Activated naive CD8-positive, alpha-beta T cell treated with anti-CD3 and anti-CD28 coated beads, Interleukin-2, amount 50 U/mL, for 24 hours (primary cell): Measurements from ENCODE around the gene LRRC8C.

Experiments
- ATAC-seq: fragments of 150-1000 bp; cut with Tn5 transposase; one replicate; pipeline ENCODE4 v1.10.0; 2021
- DNase-seq: peaks from one replicate; pipeline ENCODE4 v3.0.0; 2021
- H3K27ac Mint-ChIP-seq: one replicate; pipeline ENCODE4 v1.8.0; 2021; ENCODE audit warnings: mild to moderate bottlenecking, mixed read lengths
- H3K27me3 Mint-ChIP-seq: one replicate; pipeline ENCODE4 v1.8.0; 2021; ENCODE audit warnings: mixed read lengths
- H3K36me3 Mint-ChIP-seq: one replicate; pipeline ENCODE4 v1.8.0; 2021; ENCODE audit warnings: low read depth, mixed read lengths
- H3K4me1 Mint-ChIP-seq: one replicate; pipeline ENCODE4 v1.8.0; 2021; ENCODE audit warnings: mixed read lengths
- H3K4me3 Mint-ChIP-seq: one replicate; pipeline ENCODE4 v1.8.0; 2021; ENCODE audit warnings: mild to moderate bottlenecking, moderate library complexity, mixed read lengths
- H3K9me3 Mint-ChIP-seq: one replicate; pipeline ENCODE4 v1.8.0; 2021; ENCODE audit warnings: mixed read lengths

Gene LRRC8C

GRCh38 chr1:89666640-89667039 lies 33.7 kb downstream of the LRRC8C start:
- no peaks in the 10 kb centered on the region for H3K27me3 Mint-ChIP-seq
- ATAC-seq (no peak), DNase-seq (no peak)
- H3K27ac Mint-ChIP-seq = peak overlapping the region; percentile 33
- H3K36me3 Mint-ChIP-seq = peaks cover 47% of the 10 kb centered on the region
- peaks cover 91% of the 10 kb centered on the region for H3K4me1 Mint-ChIP-seq
- peaks cover 11% of the 10 kb centered on the region for H3K9me3 Mint-ChIP-seq
- no peak overlapping the region for H3K4me3 Mint-ChIP-seq

GRCh38 chr1:89667691-89668090 lies 34.8 kb downstream of the LRRC8C start:
- Mint-ChIP-seq H3K27me3 (no peaks in the 10 kb centered on the region), H3K4me3 (no peak overlapping the region), H3K4me1 (peaks cover 93% of the 10 kb centered on the region), H3K9me3 (peaks cover 3% of the 10 kb centered on the region), H3K36me3 (peaks cover 44% of the 10 kb centered on the region), H3K27ac (peak overlapping the region; percentile 33)
- ATAC-seq = no peak
- DNase-seq = no peak

- no peak overlapping the region for H3K4me3 Mint-ChIP-seq
- DNase-seq (no peak), ATAC-seq (no peak)
- peaks cover 44% of the 10 kb centered on the region for H3K36me3 Mint-ChIP-seq
- no peaks in the 10 kb centered on the region for H3K9me3 Mint-ChIP-seq
- H3K27me3 Mint-ChIP-seq = no peaks in the 10 kb centered on the region
- peaks cover 95% of the 10 kb centered on the region for H3K4me1 Mint-ChIP-seq
- H3K27ac Mint-ChIP-seq = peak overlapping the region; percentile 78
These were observed 36.0 kb downstream of the LRRC8C start for GRCh38 chr1:89668961-89669360.

GRCh38 chr1:89669441-89669840 lies 36.5 kb downstream of the LRRC8C start:
- Mint-ChIP-seq H3K9me3 (no peaks in the 10 kb centered on the region), H3K36me3 (peaks cover 44% of the 10 kb centered on the region), H3K27ac (peak overlapping the region; percentile 78), H3K4me1 (peaks cover 95% of the 10 kb centered on the region), H3K27me3 (no peaks in the 10 kb centered on the region), H3K4me3 (peak overlapping the region; percentile 7)
- ATAC-seq (no peak), DNase-seq (no peak)

GRCh38 chr1:89670163-89670562 lies 37.2 kb downstream of the LRRC8C start:
- Mint-ChIP-seq H3K4me1 (peaks cover 95% of the 10 kb centered on the region), H3K36me3 (peaks cover 45% of the 10 kb centered on the region), H3K27ac (peak overlapping the region; percentile 78), H3K27me3 (no peaks in the 10 kb centered on the region), H3K9me3 (no peaks in the 10 kb centered on the region), H3K4me3 (peak overlapping the region; percentile 54)
- ATAC-seq (peak; percentile 64), DNase-seq (no peak)

- Mint-ChIP-seq H3K4me3 (no peak overlapping the region), H3K9me3 (no peaks in the 10 kb centered on the region), H3K4me1 (peaks cover 98% of the 10 kb centered on the region), H3K36me3 (peaks cover 48% of the 10 kb centered on the region), H3K27ac (peak overlapping the region; percentile 78), H3K27me3 (no peaks in the 10 kb centered on the region)
- DNase-seq (no peak), ATAC-seq (no peak)
These were observed 37.8 kb downstream of the LRRC8C start for GRCh38 chr1:89670711-89671110.

GRCh38 chr1:89671775-89672488 lies 39.0 kb downstream of the LRRC8C start:
- DNase-seq = no peak
- peak; percentile 72 for ATAC-seq
- H3K27ac Mint-ChIP-seq = peak overlapping the region; percentile 78
- peaks cover 46% of the 10 kb centered on the region for H3K36me3 Mint-ChIP-seq
- no peak overlapping the region for H3K4me3 Mint-ChIP-seq
- H3K9me3 Mint-ChIP-seq = no peaks in the 10 kb centered on the region
- H3K4me1 Mint-ChIP-seq = peaks cover 97% of the 10 kb centered on the region
- no peaks in the 10 kb centered on the region for H3K27me3 Mint-ChIP-seq

- H3K36me3 Mint-ChIP-seq = peaks cover 52% of the 10 kb centered on the region
- no peak for DNase-seq
- H3K27ac Mint-ChIP-seq = peak overlapping the region; percentile 78
- peaks cover 97% of the 10 kb centered on the region for H3K4me1 Mint-ChIP-seq
- no peak overlapping the region for H3K4me3 Mint-ChIP-seq
- H3K9me3 Mint-ChIP-seq = no peaks in the 10 kb centered on the region
- H3K27me3 Mint-ChIP-seq = no peaks in the 10 kb centered on the region
- no peak for ATAC-seq
These were observed 39.7 kb downstream of the LRRC8C start for GRCh38 chr1:89672489-89673183.

GRCh38 chr1:89673251-89673650 lies 40.3 kb downstream of the LRRC8C start:
- Mint-ChIP-seq H3K4me3 (no peak overlapping the region), H3K27me3 (no peaks in the 10 kb centered on the region), H3K27ac (peak overlapping the region; percentile 46), H3K9me3 (no peaks in the 10 kb centered on the region), H3K4me1 (peaks cover 97% of the 10 kb centered on the region), H3K36me3 (peaks cover 58% of the 10 kb centered on the region)
- DNase-seq (no peak), ATAC-seq (no peak)

GRCh38 chr1:89675677-89676076 lies 42.8 kb downstream of the LRRC8C start:
- Mint-ChIP-seq H3K4me1 (peaks cover 89% of the 10 kb centered on the region), H3K4me3 (no peak overlapping the region), H3K9me3 (peaks cover 11% of the 10 kb centered on the region), H3K27ac (peak overlapping the region; percentile 83), H3K36me3 (peaks cover 70% of the 10 kb centered on the region), H3K27me3 (no peaks in the 10 kb centered on the region)
- DNase-seq = no peak
- peak; percentile 41 for ATAC-seq

- DNase-seq (no peak), ATAC-seq (no peak)
- Mint-ChIP-seq H3K27ac (peak overlapping the region; percentile 74), H3K27me3 (no peaks in the 10 kb centered on the region), H3K9me3 (peaks cover 23% of the 10 kb centered on the region), H3K36me3 (peaks cover 64% of the 10 kb centered on the region), H3K4me3 (no peak overlapping the region), H3K4me1 (peaks cover 71% of the 10 kb centered on the region)
These were observed 48.3 kb downstream of the LRRC8C start for GRCh38 chr1:89681045-89681729.

GRCh38 chr1:89682611-89683010 lies 49.7 kb downstream of the LRRC8C start:
- Mint-ChIP-seq H3K4me1 (peaks cover 71% of the 10 kb centered on the region), H3K27me3 (no peaks in the 10 kb centered on the region), H3K9me3 (peaks cover 31% of the 10 kb centered on the region), H3K4me3 (no peak overlapping the region), H3K27ac (peak overlapping the region; percentile 31), H3K36me3 (peaks cover 72% of the 10 kb centered on the region)
- no peak for ATAC-seq
- DNase-seq = no peak

- Mint-ChIP-seq H3K36me3 (peaks cover 78% of the 10 kb centered on the region), H3K27ac (peak overlapping the region; percentile 84), H3K9me3 (peaks cover 21% of the 10 kb centered on the region), H3K4me1 (peaks cover 73% of the 10 kb centered on the region), H3K4me3 (no peak overlapping the region), H3K27me3 (no peaks in the 10 kb centered on the region)
- ATAC-seq = no peak
- no peak for DNase-seq
These were observed 52.5 kb downstream of the LRRC8C start for GRCh38 chr1:89685461-89685860.

- DNase-seq = no peak
- H3K27ac Mint-ChIP-seq = peak overlapping the region; percentile 84
- peaks cover 80% of the 10 kb centered on the region for H3K36me3 Mint-ChIP-seq
- ATAC-seq = peak; percentile 35
- H3K4me3 Mint-ChIP-seq = no peak overlapping the region
- H3K4me1 Mint-ChIP-seq = peaks cover 75% of the 10 kb centered on the region
- peaks cover 15% of the 10 kb centered on the region for H3K9me3 Mint-ChIP-seq
- H3K27me3 Mint-ChIP-seq = no peaks in the 10 kb centered on the region
These were observed 53.6 kb downstream of the LRRC8C start for GRCh38 chr1:89686520-89686919.

- Mint-ChIP-seq H3K27me3 (no peaks in the 10 kb centered on the region), H3K36me3 (peaks cover 80% of the 10 kb centered on the region), H3K9me3 (peaks cover 13% of the 10 kb centered on the region), H3K27ac (peak overlapping the region; percentile 84), H3K4me3 (no peak overlapping the region), H3K4me1 (peaks cover 79% of the 10 kb centered on the region)
- ATAC-seq (peak; percentile 51), DNase-seq (no peak)
These were observed 54.3 kb downstream of the LRRC8C start for GRCh38 chr1:89687254-89687653.
